Transverse colon (tissue), 3 donors: ENCODE measurements around the gene ELN.

Experiments
- EP300 ChIP-seq: sonication (generic); formaldehyde crosslinking; IDR thresholded peaks from one replicate; pipeline ENCODE4 v1.6.1; 2017; ENCODE audit warnings: antibody characterized with exemption, low read depth
- POLR2A ChIP-seq: fragments of 450-650 bp; IDR thresholded peaks from one replicate; pipeline ENCODE4 v1.6.1; 2016; ENCODE audit warnings: antibody characterized with exemption, mild to moderate bottlenecking, moderate library complexity
- TF ChIP-seq, protein P1 (sequence below), 5 experiments: fragments of 200-600 bp in 3 of 5; fragments of 450-650 bp in 2 of 5; sonication (generic) in 3 of 5; IDR thresholded peaks; 1 replicate in 2 of 5; 2 replicates in 3 of 5; pipeline ENCODE4 v1.5.1; 2016 to 2017; ENCODE audit warnings: antibody characterized with exemption in 5 of 5, inconsistent platforms in 3 of 5, mild to moderate bottlenecking in 2 of 5, moderate library complexity in 1 of 5

DNA sequence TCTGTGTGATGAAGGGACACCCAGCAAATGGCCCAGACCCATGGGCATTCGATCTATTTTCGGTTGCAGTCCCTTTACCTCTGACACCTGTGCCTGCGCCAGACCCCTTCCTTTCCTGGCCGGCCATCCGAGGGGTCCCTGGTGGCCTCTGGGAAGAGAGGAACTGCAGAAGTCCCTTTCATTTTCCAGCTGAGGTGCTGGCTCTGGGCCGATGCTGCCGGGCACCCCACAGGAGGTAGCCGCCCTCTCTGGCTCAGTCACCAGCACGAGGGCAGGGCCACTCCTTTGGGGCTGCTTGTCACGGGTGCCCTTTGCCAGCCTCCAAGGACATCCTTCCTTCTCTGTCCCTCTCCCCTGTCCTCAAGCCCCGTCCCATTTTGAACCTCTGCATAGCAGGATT lies 4.2 kb upstream of the ELN start:
- TF ChIP-seq EP300 (no peak), POLR2A (no peak)
- TF ChIP-seq, protein P1, sequence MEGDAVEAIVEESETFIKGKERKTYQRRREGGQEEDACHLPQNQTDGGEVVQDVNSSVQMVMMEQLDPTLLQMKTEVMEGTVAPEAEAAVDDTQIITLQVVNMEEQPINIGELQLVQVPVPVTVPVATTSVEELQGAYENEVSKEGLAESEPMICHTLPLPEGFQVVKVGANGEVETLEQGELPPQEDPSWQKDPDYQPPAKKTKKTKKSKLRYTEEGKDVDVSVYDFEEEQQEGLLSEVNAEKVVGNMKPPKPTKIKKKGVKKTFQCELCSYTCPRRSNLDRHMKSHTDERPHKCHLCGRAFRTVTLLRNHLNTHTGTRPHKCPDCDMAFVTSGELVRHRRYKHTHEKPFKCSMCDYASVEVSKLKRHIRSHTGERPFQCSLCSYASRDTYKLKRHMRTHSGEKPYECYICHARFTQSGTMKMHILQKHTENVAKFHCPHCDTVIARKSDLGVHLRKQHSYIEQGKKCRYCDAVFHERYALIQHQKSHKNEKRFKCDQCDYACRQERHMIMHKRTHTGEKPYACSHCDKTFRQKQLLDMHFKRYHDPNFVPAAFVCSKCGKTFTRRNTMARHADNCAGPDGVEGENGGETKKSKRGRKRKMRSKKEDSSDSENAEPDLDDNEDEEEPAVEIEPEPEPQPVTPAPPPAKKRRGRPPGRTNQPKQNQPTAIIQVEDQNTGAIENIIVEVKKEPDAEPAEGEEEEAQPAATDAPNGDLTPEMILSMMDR (IDR thresholded peaks at IDR 0.05): no peak
